Hematopoietic multipotent progenitor cell treated with erythropoietin and hydrocortisone succinate and interleukin-3 and kit ligand, for 8 days (in vitro differentiated cells): ENCODE results near the gene CPAMD8.
"Not testable (repeated sequence)": the region's sequence is repeated elsewhere in the genome, so short reads cannot be mapped to it uniquely, and the experiment has no call there.

Experiments used
- DNase-seq: peaks from one replicate; pipeline ENCODE4 v3.0.0-alpha.2; 2015

The CPAMD8 gene

GRCh38 chr19:16945762-16946465, 80.7 kb downstream of the CPAMD8 start:
- no peak for DNase-seq

GRCh38 chr19:16945364-16945714, 81.3 kb downstream of the CPAMD8 start:
- no peak for DNase-seq

DNA sequence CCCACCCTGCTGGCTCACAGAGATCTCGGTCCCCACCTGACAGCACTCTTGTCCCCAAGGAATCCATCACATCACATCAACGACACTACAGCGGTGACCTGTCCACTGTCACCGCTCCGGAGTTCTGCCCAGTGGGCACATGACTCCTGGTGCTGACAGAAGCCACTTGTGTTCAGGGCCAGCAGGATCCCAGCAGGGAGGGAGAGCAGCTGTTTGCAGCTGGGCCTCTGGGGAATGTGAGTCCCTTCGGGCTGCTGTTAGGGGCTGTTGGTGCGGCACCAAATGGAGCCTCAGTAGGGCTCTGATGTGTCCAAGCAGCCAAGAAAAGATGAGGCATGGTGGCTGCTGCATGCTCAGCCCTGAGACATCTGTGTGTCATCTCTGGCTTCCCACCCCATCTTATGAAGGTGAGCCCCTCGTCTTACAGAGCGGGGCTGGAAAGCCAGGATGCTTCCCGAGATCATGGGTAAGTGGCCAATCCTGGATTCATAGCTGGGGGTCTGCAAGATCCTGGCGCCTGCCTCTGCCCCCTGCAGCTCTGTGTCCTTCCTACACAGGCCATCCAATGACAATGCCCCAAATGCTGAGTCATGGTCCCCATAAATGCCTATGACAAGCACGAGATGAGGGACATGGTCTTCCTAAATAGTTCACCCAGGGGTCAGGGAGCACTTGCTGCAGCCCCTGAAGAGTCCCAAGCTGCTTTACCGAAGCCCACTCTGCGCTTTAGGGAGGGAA, 81.8 kb downstream of the CPAMD8 start:
- no peak for DNase-seq

GRCh38 chr19:16943942-16944625, 82.5 kb downstream of the CPAMD8 start:
- no peak for DNase-seq

- not testable (repeated sequence) for DNase-seq
These were observed 83.5 kb downstream of the CPAMD8 start for GRCh38 chr19:16943090-16943489.

- DNase-seq: no peak
These were observed 84.0 kb downstream of the CPAMD8 start for GRCh38 chr19:16942583-16942982.

GRCh38 chr19:16940626-16941025, 86.0 kb downstream of the CPAMD8 start:
- no peak for DNase-seq

DNA sequence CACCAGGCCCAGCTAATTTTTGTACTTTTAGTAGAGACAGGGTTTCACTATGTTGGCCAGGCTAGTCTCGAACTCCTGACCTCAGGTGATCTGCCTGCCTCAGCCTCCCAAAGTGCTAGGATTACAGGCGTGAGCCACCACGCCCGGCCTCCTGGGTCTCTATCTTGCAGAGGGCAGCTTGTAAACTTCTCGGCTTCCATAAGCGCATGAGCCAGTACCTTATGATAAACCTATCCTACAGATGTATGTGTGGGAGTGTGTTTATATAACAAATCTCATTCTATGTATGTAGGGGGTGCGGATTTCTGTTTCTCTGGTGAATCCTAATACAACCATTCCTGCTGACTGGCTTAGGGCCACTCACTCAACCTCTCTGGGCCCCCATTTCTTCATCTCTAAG, 86.5 kb downstream of the CPAMD8 start:
- not testable (repeated sequence) for DNase-seq

- no peak for DNase-seq
These were observed 88.4 kb downstream of the CPAMD8 start for GRCh38 chr19:16938211-16938610.

- not testable (repeated sequence) for DNase-seq
These were observed 88.8 kb downstream of the CPAMD8 start for GRCh38 chr19:16937796-16938195.

- DNase-seq: no peak
These were observed 89.7 kb downstream of the CPAMD8 start for GRCh38 chr19:16936901-16937300.

- DNase-seq: no peak
These were observed 92.1 kb downstream of the CPAMD8 start for GRCh38 chr19:16934489-16934888.

- DNase-seq: no peak
These were observed 95.3 kb downstream of the CPAMD8 start for GRCh38 chr19:16931306-16931705.

- DNase-seq: no peak
These were observed 95.9 kb downstream of the CPAMD8 start for GRCh38 chr19:16930753-16931152.

- no peak for DNase-seq
These were observed 97.7 kb downstream of the CPAMD8 start for GRCh38 chr19:16928916-16929315.

DNA sequence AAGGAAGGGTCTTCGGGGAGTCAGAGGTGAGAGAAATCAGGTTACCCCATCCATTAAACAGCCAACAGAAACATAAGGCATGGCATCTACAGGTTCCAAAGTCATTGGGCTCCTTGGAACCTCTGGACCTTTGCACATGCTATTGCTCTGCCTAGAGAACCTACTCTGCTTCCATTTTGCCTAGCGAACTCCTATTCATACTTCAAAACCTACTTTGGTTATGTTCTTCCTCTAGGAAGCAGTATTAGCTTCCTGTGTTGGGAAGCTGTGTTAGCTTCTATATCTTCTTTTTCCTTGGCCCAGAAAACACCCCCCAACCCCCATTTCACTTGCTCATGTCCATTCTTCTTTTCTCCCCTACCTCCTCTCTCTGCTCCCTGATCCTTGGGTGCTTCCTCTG, 98.3 kb downstream of the CPAMD8 start:
- no peak for DNase-seq

GRCh38 chr19:16927883-16928282, 98.7 kb downstream of the CPAMD8 start:
- DNase-seq: no peak

GRCh38 chr19:16922949-16923348, 103.7 kb downstream of the CPAMD8 start:
- DNase-seq: no peak

- DNase-seq: no peak
These were observed 104.0 kb downstream of the CPAMD8 start for GRCh38 chr19:16922592-16922934.

DNA sequence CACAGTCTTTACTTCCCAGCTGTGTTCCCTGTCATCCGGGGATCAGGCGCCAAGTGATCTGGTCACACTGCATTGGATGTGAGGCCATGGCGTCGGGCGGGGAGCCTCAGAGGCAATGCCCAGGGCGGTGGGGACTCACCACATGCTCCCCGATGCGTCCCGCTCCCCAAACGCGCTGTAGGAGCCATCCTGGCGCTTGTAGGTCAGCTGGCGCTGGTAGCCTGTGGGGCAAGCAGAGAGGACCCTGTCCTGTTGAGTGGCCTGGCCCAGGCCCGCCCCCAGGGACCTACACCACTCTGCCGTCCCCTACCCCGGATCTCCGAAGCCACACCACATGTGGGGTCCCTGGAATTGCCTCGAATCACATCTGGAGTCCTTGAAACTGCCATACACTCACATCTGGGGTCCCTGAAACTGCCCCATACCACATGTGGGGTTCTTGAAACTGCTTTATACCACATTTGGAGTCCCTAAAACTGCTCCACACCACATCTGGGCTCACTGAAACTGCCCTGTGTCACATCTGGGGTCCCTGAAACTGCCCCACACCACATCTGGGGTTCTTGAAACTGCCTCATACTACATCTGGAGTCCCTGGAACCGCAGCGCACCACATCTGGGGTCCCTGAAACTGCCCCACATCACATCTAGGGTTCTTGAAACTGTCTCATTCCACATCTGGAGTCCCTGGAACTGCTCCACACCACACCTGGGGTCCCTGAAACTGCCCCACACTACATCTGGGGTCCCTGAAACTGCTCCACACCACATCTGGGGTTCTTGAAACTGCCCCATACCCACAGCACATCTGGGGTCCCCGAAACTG, 104.6 kb downstream of the CPAMD8 start:
- no peak for DNase-seq

DNA sequence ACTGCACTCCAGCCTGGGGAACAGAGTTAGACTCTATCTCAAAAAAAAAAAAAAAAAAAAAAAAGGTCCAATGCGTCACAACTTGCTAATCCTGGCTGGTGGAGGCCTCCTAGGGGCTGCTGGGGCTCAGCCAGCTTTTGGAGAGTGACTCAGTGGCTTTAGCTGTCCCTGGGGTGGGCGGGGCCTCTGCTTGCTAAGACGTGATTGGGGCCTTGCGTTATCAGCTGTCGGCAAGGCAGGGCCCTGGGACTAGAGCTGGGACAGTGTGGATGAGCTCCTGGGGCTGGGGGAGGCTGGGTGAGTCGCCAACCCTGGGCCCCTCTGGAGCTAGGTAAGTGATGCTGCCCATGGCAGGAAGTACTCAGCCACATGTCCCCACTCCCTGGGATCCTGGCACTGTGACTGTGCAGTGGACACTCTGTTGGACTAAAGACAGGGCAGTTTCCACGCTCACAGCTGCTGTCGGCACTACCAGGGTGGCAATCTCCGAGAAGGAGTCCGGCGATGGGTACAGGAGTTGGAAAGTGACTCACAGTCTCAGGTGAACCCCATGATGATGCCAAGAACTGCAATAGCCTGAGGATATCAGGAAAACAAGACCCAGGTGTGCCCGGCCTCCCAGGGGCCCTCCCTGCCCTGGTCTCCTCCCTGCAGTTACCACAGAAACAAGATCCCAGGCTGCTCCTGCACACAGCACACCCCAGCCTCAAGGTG, 105.6 kb downstream of the CPAMD8 start:
- DNase-seq: peak; percentile 84

- no peak for DNase-seq
These were observed 107.1 kb downstream of the CPAMD8 start for GRCh38 chr19:16919496-16919895.

GRCh38 chr19:16917401-16917800, 109.2 kb downstream of the CPAMD8 start:
- no peak for DNase-seq
